ENCODE results near the gene EVI5L. TPM values are rescaled to one million over a fixed set of nuclear protein-coding genes. Genes with fewer than 3 reads are reported as not detected.

The EVI5L gene
- total and polyA plus RNA-seq, 2 of the 4 experiments (the other 2 are of a cell fraction): 12.7 to 14.6 TPM

GRCh38 chr19:7788933-7789323, 41.1 kb upstream of the EVI5L start:
- Histone ChIP-seq H2BK15ac (ENCODE audit: low read depth, low read length) (no peak overlapping the region), H3K56ac (ENCODE audit: extremely low read depth, insufficient read depth, low read length) (no peak overlapping the region), H3K4me2 (ENCODE audit: low read depth, low read length) (no peak overlapping the region), H3K4me3 (ENCODE audit: insufficient read depth, low read depth, low read length) (no peak overlapping the region), H4K8ac (ENCODE audit: low read depth in 2 of 2, low read length in 2 of 2) (no peak overlapping the region), H3K27ac (ENCODE audit: insufficient read depth, low read length) (no peak overlapping the region), H3K9ac (ENCODE audit: low read depth, low read length) (no peak overlapping the region), H4K20me1 (ENCODE audit: insufficient read depth, low read length) (no peaks in the 10 kb centered on the region), H3K9me3 (ENCODE audit: control insufficient read depth, insufficient read depth, low read length) (no peaks in the 10 kb centered on the region; the same call in 1 of the 2 replicates), H3K9me1 (ENCODE audit: insufficient read depth, low read length) (no peaks in the 10 kb centered on the region), H2AFZ (replicated peaks; ENCODE audit: low read length, poor library complexity) (no peak overlapping the region), H3K4me1 (ENCODE audit: control insufficient read depth, insufficient read depth, low read length) (no peaks in the 10 kb centered on the region), H2BK5ac (ENCODE audit: low read depth, low read length, poor library complexity, severe bottlenecking) (no peak overlapping the region), H2AK5ac (ENCODE audit: low read depth, low read length) (no peak overlapping the region), H3K4ac (ENCODE audit: low read depth, low read length) (no peak overlapping the region), H3K79me1 (ENCODE audit: low read depth in 1 of 2, low read length in 2 of 2) (no peaks in the 10 kb centered on the region), H4K5ac (ENCODE audit: low read depth, low read length) (no peak overlapping the region), H3K14ac (replicated peaks; ENCODE audit: low read depth, low read length) (no peak overlapping the region), H4K91ac (ENCODE audit: insufficient read depth, low read depth, low read length) (no peak overlapping the region), H3K18ac (ENCODE audit: low read depth, low read length) (no peak overlapping the region), H3K36me3 (ENCODE audit: control insufficient read depth, insufficient read depth, low read length) (no peaks in the 10 kb centered on the region), H3K23ac (ENCODE audit: low read depth, low read length) (no peak overlapping the region), H3K27me3 (ENCODE audit: control insufficient read depth, insufficient read depth, low read length) (peaks cover 29% of the 10 kb centered on the region), H2BK120ac (ENCODE audit: low read depth, low read length) (no peak overlapping the region), H2BK20ac (ENCODE audit: low read depth, low read length) (no peak overlapping the region), H2AK9ac (replicated peaks; ENCODE audit: low read depth, low read length, poor library complexity) (no peak overlapping the region)
- ChIA-PET CTCF (no interaction called here), POLR2A (ENCODE audit: unreplicated experiment) (no interaction called here)
- ATAC-seq (ENCODE audit: low read depth) (no peak), DNase-seq (no peak)
- TF ChIP-seq CEBPB (IDR thresholded peaks at IDR 0.05; ENCODE audit: low read depth, low read length): no peak
- TF ChIP-seq ELK1 (IDR thresholded peaks at IDR 0.05; ENCODE audit: borderline replicate concordance, low read depth, low read length): no peak
- TF ChIP-seq RAD21 (IDR thresholded peaks at IDR 0.05; ENCODE audit: low read length): no peak
- no TSS peak for BruUV-seq (replicated peaks)
- intact Hi-C loops (cut with micrococcal nuclease): no loop called here
- dilution Hi-C loops (cut with HindIII; ENCODE audit: low sequenced_read_pairs, unreplicated experiment): no loop called here
- WGBS, 2 experiments (ENCODE audit: extremely low coverage in 2 of 2, insufficient read length in 1 of 2): 0% methylated on average over 11 of the region's 23 CpGs; no CpG with 5 or more reads in 1 of the 2 experiments
- in situ Hi-C loops (cut with MboI; ENCODE audit: low sequenced_read_pairs): no loop called here
